Stimulated activated CD4-positive, alpha-beta T cell treated with anti-CD3 and anti-CD28 coated beads, Interleukin-2, amount 100 ng/mL, for 4 hours (primary cell): ENCODE results near the gene MAPK8IP1.

Experiments used
- DNase-seq: peaks from one replicate; pipeline ENCODE4 v3.0.0-alpha.2; 2020; ENCODE audit warnings: low read depth

Gene MAPK8IP1

DNA sequence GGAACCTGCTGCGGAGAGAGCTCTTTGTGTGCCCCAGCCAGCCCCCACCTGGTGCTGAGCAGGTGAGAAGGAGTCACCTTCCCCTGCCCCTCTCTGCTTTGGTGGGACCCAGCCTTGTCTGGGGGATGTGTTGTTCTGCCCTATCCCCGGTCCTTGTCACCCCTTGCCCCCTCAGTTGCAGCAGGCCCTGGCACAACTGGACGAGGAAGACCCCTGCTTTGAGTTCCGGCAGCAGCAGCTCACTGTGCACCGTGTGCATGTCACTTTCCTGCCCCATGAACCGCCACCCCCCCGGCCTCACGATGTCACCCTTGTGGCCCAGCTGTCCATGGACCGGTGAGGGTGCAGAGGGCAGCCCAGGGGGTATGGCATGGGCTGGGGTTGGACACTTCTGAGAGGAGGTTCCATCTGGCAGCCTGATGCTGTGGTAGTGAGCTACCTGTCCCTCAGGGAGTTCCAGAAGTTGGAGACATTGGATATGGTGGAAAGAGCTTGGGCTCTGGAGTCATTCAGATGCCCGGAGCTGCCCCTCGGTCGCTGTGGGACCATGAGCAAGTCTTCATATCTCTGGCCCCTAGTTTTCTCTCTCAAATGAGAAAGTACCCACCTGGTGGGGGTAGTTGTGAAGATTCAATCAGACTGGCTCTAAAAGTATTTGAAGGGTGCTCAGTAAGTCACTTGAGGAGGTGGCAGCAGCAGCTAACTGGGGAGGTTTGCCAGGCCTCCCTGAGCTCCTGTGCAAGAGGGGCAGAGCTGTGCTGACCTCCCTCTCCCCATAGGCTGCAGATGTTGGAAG lies 41.3 kb downstream of the MAPK8IP1 start:
- DNase-seq: no peak

GRCh38 chr11:45927332-45927683 lies 41.9 kb downstream of the MAPK8IP1 start:
- DNase-seq: no peak

DNA sequence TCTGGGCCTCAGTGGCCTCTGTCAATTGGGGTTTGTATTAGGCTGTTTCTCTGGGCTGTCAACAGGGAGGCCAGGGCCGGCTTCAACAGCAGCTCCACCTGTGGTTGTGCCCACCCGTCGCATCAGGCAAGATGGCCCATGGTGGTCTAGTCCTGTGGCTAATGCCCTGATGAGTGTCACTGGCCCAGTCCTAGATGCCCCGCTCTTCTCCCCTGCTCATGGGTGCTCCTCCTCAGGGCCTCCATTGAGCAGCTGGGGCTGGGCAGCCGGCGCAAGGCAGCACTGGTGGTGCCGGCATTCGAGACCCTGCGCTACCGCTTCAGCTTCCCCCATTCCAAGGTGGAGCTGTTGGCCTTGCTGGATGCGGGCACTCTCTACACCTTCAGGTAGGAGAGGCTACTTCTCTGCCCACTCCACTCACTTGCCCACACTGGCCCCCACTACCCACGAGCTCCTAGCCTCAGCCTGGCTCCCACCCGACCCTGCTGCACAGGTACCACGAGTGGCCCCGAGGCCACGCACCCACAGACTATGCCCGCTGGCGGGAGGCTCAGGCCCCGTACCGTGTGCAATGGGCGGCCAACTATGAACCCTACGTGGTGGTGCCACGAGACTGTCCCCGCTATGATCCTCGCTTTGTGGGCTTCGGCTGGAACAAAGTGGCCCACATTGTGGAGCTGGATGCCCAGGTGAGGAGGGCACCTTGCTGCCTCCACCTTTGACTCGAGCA lies 42.4 kb downstream of the MAPK8IP1 start:
- no peak for DNase-seq

DNA sequence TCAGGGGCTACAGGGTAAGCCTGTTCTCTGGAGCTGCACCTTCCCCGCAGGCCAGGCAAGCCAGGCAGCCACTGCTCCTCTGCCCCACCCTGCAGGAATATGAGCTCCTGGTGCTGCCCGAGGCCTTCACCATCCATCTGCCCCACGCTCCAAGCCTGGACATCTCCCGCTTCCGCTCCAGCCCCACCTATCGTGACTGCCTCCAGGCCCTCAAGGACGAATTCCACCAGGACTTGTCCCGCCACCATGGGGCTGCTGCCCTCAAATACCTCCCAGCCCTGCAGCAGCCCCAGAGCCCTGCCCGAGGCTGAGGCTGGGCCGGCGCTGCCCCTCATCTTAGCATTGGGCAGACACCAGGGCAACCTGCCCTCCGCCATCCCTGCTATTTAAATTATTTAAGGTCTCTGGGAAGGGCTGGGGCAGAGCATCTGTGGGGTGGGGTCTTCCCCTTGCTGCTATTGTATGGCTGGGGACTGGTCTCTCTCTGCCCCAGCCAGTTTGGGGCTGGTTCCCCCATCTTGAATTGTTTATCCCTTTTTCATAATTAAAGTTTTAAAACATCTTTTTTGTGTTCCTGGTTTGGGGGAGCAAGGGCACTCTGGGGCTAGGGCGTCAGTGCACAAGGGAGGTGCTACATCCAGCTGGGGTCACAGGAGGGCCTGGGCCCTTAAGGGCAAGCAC lies 43.2 kb downstream of the MAPK8IP1 start:
- no peak for DNase-seq

GRCh38 chr11:45929486-45930030 lies 44.1 kb downstream of the MAPK8IP1 start:
- DNase-seq: no peak

- DNase-seq: no peak
Measured at GRCh38 chr11:45930031-45930794, 44.8 kb downstream of the MAPK8IP1 start.

DNA sequence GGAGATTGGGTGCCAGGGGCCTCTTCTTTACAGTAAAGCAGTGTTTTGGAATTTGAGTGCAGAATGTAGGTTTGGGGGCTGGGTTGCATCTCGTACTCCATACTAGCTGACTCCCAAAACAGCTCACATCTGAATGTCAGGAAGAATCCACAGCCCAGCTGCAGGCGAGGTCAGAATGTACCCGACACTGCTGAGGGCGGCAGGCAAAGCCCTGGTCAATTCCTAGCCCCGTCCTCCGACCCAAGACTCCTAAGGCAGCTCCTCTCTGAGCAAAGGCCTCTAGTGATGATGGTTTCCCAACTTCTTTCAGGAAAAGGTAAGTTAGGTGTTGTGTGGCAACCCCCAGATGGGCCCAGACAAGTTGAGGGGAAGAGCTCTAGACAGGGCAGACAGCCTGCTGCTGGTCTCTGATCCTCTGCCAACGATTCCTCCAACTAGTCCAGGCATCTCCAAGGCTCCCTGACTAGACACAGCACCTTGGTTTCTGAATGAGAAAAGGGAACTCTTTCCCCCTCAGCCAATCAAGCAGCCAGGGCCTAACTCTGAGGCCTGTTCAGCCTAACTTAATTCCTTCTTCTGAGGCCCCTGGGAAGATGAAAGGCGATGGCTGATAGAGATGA lies 45.6 kb downstream of the MAPK8IP1 start:
- no peak for DNase-seq

DNA sequence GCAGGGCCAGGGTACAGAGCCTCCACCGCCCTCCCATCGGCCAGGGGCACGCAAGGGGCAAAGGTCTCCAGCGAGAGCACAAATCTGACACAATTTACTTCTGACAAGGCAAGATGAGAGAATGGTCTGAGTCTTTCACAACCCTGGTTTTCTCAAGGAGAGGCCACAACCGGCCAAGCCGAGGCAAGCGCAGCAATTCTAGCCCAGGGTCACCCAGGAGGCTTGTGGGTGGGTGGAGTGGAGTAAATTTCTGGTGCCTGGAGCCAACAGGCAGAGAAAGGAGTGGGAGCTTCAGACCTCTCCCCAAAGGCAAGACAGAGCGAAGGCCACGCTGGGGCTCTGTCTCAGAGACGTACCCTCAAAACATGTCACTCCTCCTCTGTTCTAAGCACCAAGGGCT lies 46.3 kb downstream of the MAPK8IP1 start:
- no peak for DNase-seq

DNA sequence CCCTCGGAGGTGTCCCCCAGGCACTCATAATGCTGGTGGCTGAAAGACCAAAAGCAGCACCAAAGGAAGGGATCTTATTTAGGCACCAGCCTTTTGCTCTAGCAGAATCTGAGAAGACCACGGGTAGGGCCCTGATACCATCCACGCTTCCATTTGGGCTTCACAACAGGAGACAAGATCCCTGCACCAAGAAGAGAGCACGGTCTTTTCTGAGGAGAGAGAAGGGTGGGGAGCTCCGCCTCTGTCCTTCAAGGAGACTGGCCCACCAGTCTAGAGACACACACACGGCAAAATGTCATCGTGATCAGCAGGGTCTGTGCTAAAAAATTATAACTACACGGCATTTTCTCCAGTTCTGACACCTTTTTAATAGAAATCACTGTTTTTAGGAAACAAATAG lies 46.8 kb downstream of the MAPK8IP1 start:
- no peak for DNase-seq

GRCh38 chr11:45933131-45933831 lies 47.8 kb downstream of the MAPK8IP1 start:
- no peak for DNase-seq

DNA sequence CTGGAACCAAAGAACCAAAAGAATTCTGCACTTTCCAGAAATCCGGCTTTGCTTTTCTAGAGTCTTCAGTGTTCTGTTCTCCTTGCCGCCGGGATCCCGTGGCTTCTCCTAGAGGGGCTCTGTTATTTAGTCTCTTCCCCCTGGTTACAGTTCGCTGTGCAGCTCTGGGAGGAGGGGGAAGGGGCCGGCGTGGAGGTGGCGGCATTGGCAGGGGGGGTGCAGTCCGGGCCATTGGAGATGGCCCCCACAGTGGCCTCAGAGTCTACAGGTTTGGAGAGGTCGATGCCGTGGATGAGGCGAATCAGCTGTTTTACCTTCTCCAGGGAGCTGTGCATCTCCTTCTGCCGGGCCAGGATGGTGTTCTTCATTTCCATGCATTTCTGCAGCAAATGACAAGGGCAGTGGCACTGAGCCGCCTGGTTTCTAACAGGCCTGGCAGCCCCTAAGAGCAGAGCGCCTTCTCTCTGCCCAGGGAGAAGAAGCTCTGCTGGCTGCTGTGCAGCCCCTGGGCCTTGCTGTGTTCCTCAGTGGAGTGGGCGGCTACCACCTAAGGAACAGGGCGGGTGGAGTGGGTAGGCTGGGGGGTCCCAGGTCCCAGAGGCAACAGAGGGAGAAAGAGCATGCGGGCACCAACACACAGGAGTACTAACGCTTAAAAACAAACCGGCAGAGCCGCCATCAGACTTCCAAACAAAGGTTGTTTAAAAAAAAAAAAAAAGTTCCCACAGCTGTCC lies 48.6 kb downstream of the MAPK8IP1 start:
- no peak for DNase-seq

DNA sequence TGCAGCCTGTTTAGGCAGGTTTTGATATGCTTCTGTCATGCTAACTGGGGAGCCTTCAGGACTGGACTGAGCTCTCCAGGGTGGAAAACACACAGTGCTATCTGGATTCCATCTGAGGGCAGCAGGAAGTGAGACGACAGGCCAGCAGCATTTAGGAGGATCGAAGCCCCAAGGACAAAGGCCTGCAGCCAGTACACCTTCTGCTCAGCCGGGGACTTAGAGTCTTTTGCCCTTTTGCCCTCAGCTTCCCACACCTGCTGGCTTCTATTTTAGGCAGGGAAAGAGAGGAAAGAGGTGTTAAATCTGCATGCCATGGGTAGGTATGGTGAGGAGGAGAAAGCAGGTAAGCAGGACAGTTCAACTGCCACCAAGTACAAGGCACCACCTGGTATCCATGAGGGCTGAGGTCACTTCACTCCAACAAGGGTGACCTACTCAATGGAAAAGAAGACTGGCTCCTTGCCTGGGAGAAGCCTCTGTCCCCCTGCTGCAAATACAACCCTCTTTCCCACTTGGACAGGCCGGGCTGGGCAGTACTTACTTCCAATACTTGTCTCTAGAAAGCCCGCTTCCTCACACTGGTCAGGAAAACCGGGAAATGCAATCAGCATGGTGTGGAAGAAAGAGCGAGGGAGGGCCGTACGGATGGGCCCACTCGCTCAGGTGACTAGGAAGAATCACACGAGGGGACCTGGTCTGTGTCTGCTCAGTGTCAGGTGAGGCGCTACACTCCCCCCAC lies 49.3 kb downstream of the MAPK8IP1 start:
- no peak for DNase-seq

- DNase-seq: no peak
Measured at GRCh38 chr11:45935349-45936064, 50.1 kb downstream of the MAPK8IP1 start.

DNA sequence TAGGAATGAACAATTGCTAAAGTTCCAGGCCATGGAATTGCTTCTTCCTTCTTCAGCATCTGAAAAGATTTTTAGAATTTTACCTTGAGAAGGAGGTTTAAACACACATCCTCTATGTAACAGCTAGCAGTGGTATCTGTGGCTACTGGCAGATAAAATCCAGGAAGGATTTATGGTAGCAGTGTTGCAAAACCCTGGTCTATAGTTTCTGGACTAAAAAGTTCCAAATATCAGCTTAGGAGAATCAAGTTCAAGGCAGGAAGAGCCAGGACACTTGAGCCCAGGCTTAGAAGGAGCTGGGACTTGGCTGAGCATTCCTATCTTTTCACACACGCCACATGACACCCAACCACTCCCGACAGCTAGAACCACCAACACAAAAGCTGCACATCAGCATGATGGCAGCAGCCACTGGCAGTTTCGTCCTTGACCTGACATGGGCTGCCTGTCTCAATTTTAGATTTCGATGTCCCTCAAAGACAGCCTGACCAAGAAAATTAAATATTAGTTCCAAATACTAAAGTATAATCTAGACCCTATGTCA lies 51.1 kb downstream of the MAPK8IP1 start:
- no peak for DNase-seq

DNA sequence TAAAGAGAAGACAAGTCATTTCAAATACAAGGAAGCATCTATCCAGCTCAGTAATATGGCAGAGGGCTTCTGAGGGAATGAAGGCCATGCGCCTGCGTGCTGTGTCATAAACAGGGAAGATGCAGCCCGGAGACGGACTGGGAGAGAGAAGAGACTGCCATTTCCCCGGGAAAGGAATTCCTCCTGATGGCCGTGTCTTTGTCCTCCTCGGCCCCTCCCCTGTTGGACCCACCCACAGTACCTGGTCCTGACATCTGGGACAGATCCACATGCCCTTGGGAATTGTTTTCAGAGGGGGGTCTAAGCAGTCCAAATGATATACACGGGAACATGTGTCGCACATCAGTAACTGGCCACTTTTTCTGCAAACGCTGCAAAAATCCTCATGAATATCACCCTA lies 52.5 kb downstream of the MAPK8IP1 start:
- no peak for DNase-seq

- no peak for DNase-seq
Measured at GRCh38 chr11:45939836-45940235, 54.4 kb downstream of the MAPK8IP1 start.

- no peak for DNase-seq
Measured at GRCh38 chr11:45941285-45941684, 55.8 kb downstream of the MAPK8IP1 start.

DNA sequence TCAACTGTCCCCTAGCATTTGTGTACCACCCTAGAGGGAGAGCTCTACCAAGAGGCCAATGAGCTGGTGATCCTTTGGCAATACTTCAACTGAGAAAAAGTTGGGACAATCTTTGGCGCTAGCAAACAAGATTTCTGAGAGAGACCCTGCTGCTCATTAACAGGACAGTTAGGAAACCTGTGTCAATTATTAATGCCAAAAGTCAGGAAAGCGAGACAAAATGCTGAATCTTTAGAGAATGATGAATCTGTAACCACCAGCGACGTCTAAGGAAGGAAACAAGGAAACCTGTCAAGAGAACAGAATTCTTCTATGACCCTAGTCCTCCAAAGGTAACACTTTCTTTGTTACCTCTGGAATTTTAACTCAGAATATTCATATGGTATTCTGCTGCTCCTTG lies 56.9 kb downstream of the MAPK8IP1 start:
- DNase-seq: no peak
